Fibroblast of lung (primary cell): ENCODE measurements around the gene TNS1. TPM values are rescaled to one million over a fixed set of nuclear protein-coding genes. Genes with fewer than 3 reads are reported as not detected.

ENCODE experiments used
- DNase-seq, 2 donors: peaks; one replicate each; pipeline versions ENCODE4 v3.0.0 to v3.0.0-alpha.2; 2010; ENCODE audit warnings: low read depth in 2 of 2
- H2AFZ ChIP-seq: 2 replicates; pipeline ENCODE4 v1.5.1; 2012; ENCODE audit warnings: low read length, control low read depth, inconsistent platforms
- H3K27ac ChIP-seq: 2 replicates; pipeline ENCODE4 v1.5.1; 2011; ENCODE audit warnings: low read length, control low read depth; ENCODE audit not compliant: insufficient read depth
- H3K27me3 ChIP-seq: 2 replicates; pipeline ENCODE4 v1.5.1; 2011; ENCODE audit warnings: mild to moderate bottlenecking, low read length; ENCODE audit not compliant: control insufficient read depth, insufficient read depth
- H3K36me3 ChIP-seq: 2 replicates; pipeline ENCODE4 v1.5.1; 2011; ENCODE audit warnings: low read length; ENCODE audit not compliant: control insufficient read depth, insufficient read depth
- H3K4me1 ChIP-seq: 2 replicates; pipeline ENCODE4 v1.5.1; 2011; ENCODE audit warnings: low read length; ENCODE audit not compliant: control insufficient read depth, insufficient read depth; ENCODE audit errors: extremely low read depth
- H3K4me2 ChIP-seq: 2 replicates; pipeline ENCODE4 v1.5.1; 2011; ENCODE audit warnings: low read length, control low read depth; ENCODE audit not compliant: insufficient read depth; ENCODE audit errors: extremely low read depth
- H3K4me3 ChIP-seq, 4 experiments: fragments of 200-600 bp in 1 of 4; sonication (generic) in 1 of 4; replicated peaks in 1 of 4; 2 replicates each; pipeline ENCODE4 v1.5.1; 2011 to 2016; ENCODE audit warnings: low read length in 4 of 4, low read depth in 3 of 4, mild to moderate bottlenecking in 3 of 4, control low read depth in 2 of 4, inconsistent platforms in 1 of 4, mixed read lengths in 1 of 4; ENCODE audit not compliant: insufficient read depth in 1 of 4; ENCODE audit errors: control extremely low read depth in 1 of 4
- H3K79me2 ChIP-seq: 2 replicates; pipeline ENCODE4 v1.5.1; 2012; ENCODE audit warnings: mild to moderate bottlenecking, low read length, inconsistent platforms; ENCODE audit not compliant: control insufficient read depth, insufficient read depth
- H3K9ac ChIP-seq: 2 replicates; pipeline ENCODE4 v1.5.1; 2011; ENCODE audit warnings: mild to moderate bottlenecking, low read length, control low read depth; ENCODE audit not compliant: insufficient read depth
- H3K9me3 ChIP-seq: 2 replicates; pipeline ENCODE4 v1.5.1; 2012; ENCODE audit warnings: low read depth, low read length; ENCODE audit not compliant: control insufficient read depth, insufficient read depth
- H4K20me1 ChIP-seq: 2 replicates; pipeline ENCODE4 v1.5.1; 2011; ENCODE audit warnings: low read length; ENCODE audit not compliant: control insufficient read depth, insufficient read depth; ENCODE audit errors: extremely low read depth
- CTCF ChIP-seq, 2 donors: IDR thresholded peaks in 1 of 2; conservative IDR thresholded peaks in 1 of 2; 1 replicate in 1 of 2; 2 replicates in 1 of 2; pipeline ENCODE4 v1.5.1; 2011 to 2012; ENCODE audit warnings: low read length in 2 of 2, control low read depth in 1 of 2, inconsistent platforms in 1 of 2, low read depth in 1 of 2, mild to moderate bottlenecking in 1 of 2
- EZH2 ChIP-seq: IDR thresholded peaks from 2 replicates; pipeline ENCODE4 v1.5.1; 2012; ENCODE audit warnings: low read length, control low read depth, mild to moderate bottlenecking; ENCODE audit errors: missing control alignments
- polyA plus RNA-seq, 2 donors: library from polyadenylated mRNA; depleted of rRNA in 1 of 2; stranded (reverse) in 1 of 2; unstranded in 1 of 2; fragments of >200 nt; gene quantifications; 2 replicates each; pipeline ENCODE4 v1.2.1, GENCODE V29; 2011 to 2012; ENCODE audit warnings: missing spikeins in 1 of 2
- total RNA-seq: library from RNA; depleted of rRNA; stranded (reverse); fragments of >200 nt; gene quantifications from 2 replicates; pipeline ENCODE4 v1.2.1, GENCODE V29; 2014

Gene TNS1
- total and polyA plus RNA-seq, 2 donors (not counting 1 experiment from before 2014, with no cell fraction given) = 44.4 to 47.1 TPM

GRCh38 chr2:218005028-218005427 lies 2.2 kb upstream of the TNS1 start:
- no peaks in the 10 kb centered on the region for H4K20me1 ChIP-seq
- no peak overlapping the region for H3K4me2 ChIP-seq
- H2AFZ ChIP-seq = no peak overlapping the region
- peaks cover 10% of the 10 kb centered on the region for H3K4me1 ChIP-seq
- no peak overlapping the region for H3K4me3 ChIP-seq
- H3K27me3 ChIP-seq = no peaks in the 10 kb centered on the region
- no peak for DNase-seq
- TF ChIP-seq CTCF (conservative IDR thresholded peaks at IDR 0.05 in 1 of 2, IDR thresholded peaks at IDR 0.05 in 1 of 2; ENCODE audit: low read depth in 1 of 2, low read length in 2 of 2) (no peak), EZH2 (no peak)
- H3K9ac ChIP-seq = no peak overlapping the region
- no peaks in the 10 kb centered on the region for H3K9me3 ChIP-seq
- H3K27ac ChIP-seq = no peak overlapping the region
- no peaks in the 10 kb centered on the region for H3K36me3 ChIP-seq
- peaks cover 14% of the 10 kb centered on the region for H3K79me2 ChIP-seq

- Histone ChIP-seq H3K4me3 (no peak overlapping the region), H3K27me3 (no peaks in the 10 kb centered on the region), H2AFZ (no peak overlapping the region), H3K9me3 (no peaks in the 10 kb centered on the region), H4K20me1 (peaks cover 1% of the 10 kb centered on the region), H3K36me3 (no peaks in the 10 kb centered on the region), H3K4me2 (no peak overlapping the region), H3K79me2 (peaks cover 23% of the 10 kb centered on the region), H3K4me1 (peaks cover 8% of the 10 kb centered on the region), H3K27ac (peak overlapping the region; percentile 39), H3K9ac (no peak overlapping the region)
- peak; percentile 98 to 99 for DNase-seq
- TF ChIP-seq EZH2 = no peak
- no peak for TF ChIP-seq CTCF (conservative IDR thresholded peaks at IDR 0.05 in 1 of 2, IDR thresholded peaks at IDR 0.05 in 1 of 2; ENCODE audit: low read depth in 1 of 2, low read length in 2 of 2)
Measured at GRCh38 chr2:218003981-218004419, 1.2 kb upstream of the TNS1 start.

GRCh38 chr2:218003281-218003944 lies 618 bp upstream of the TNS1 start:
- H3K27me3 ChIP-seq = no peaks in the 10 kb centered on the region
- H3K36me3 ChIP-seq = no peaks in the 10 kb centered on the region
- H3K4me1 ChIP-seq = peaks cover 8% of the 10 kb centered on the region
- no peak overlapping the region for H2AFZ ChIP-seq
- peak overlapping the region; percentile 17 for H3K4me2 ChIP-seq
- DNase-seq = peak; percentile 71 to 85
- H3K79me2 ChIP-seq = peaks cover 29% of the 10 kb centered on the region
- peak overlapping the region; percentile 16 for H3K9ac ChIP-seq
- peak overlapping the region; percentile 79 for H3K27ac ChIP-seq
- H3K4me3 ChIP-seq = peak overlapping the region in 3 of 4 experiments; percentile 42 to 83 (median 81)
- H4K20me1 ChIP-seq = peaks cover 1% of the 10 kb centered on the region
- no peaks in the 10 kb centered on the region for H3K9me3 ChIP-seq
- no peak for TF ChIP-seq EZH2
- TF ChIP-seq CTCF (conservative IDR thresholded peaks at IDR 0.05 in 1 of 2, IDR thresholded peaks at IDR 0.05 in 1 of 2; ENCODE audit: low read depth in 1 of 2, low read length in 2 of 2) = no peak
